ENCODE results near the gene MEGF8. TPM values are rescaled to one million over a fixed set of nuclear protein-coding genes. Genes with fewer than 3 reads are reported as not detected.

MEGF8 gene
- total and polyA plus RNA-seq, 4 donors = 6.0 to 21.7 (median 11.1) TPM

GRCh38 chr19:42326969-42327368, 1.5 kb downstream of the MEGF8 start:
- Histone ChIP-seq H3K36me3 (ENCODE audit: control insufficient read depth in 4 of 4, insufficient read depth in 4 of 4, low read length in 4 of 4) (peaks cover 0 to 1% (median 0%) of the 10 kb centered on the region in 4 donors), H3K9ac (ENCODE audit: insufficient read depth in 1 of 2, low read length in 2 of 2) (peak overlapping the region in 1 of 2 donors; percentile 63), H3K27me3 (ENCODE audit: control insufficient read depth in 3 of 3, insufficient read depth in 3 of 3, low read length in 2 of 3) (peaks cover 7 to 21% (median 18%) of the 10 kb centered on the region in 3 donors), H3K4me3 (no peak overlapping the region), H3K9me3 (ENCODE audit: control insufficient read depth in 4 of 4, insufficient read depth in 3 of 4, low read length in 3 of 4) (peaks cover 0 to 2% (median 0%) of the 10 kb centered on the region in 4 donors), H3K27ac (ENCODE audit: low read depth in 1 of 2, low read length in 1 of 2) (no peak overlapping the region), H3K4me1 (ENCODE audit: control insufficient read depth in 5 of 5, insufficient read depth in 5 of 5, low read length in 5 of 5) (peaks cover 0 to 21% (median 15%) of the 10 kb centered on the region in 5 donors)
- TF ChIP-seq, protein P1, sequence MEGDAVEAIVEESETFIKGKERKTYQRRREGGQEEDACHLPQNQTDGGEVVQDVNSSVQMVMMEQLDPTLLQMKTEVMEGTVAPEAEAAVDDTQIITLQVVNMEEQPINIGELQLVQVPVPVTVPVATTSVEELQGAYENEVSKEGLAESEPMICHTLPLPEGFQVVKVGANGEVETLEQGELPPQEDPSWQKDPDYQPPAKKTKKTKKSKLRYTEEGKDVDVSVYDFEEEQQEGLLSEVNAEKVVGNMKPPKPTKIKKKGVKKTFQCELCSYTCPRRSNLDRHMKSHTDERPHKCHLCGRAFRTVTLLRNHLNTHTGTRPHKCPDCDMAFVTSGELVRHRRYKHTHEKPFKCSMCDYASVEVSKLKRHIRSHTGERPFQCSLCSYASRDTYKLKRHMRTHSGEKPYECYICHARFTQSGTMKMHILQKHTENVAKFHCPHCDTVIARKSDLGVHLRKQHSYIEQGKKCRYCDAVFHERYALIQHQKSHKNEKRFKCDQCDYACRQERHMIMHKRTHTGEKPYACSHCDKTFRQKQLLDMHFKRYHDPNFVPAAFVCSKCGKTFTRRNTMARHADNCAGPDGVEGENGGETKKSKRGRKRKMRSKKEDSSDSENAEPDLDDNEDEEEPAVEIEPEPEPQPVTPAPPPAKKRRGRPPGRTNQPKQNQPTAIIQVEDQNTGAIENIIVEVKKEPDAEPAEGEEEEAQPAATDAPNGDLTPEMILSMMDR (IDR thresholded peaks at IDR 0.05; ENCODE audit: control extremely low read depth, extremely low read depth) = no peak
- DNase-seq (no peak), ATAC-seq (ENCODE audit: insufficient read depth, low FRiP score) (no peak)

GRCh38 chr19:42327381-42327780, 1.9 kb downstream of the MEGF8 start:
- Histone ChIP-seq H3K36me3 (ENCODE audit: control insufficient read depth in 4 of 4, insufficient read depth in 4 of 4, low read length in 4 of 4) (peaks cover 0 to 3% (median 0%) of the 10 kb centered on the region in 4 donors), H3K27me3 (ENCODE audit: control insufficient read depth in 3 of 3, insufficient read depth in 3 of 3, low read length in 2 of 3) (peaks cover 7 to 18% (median 14%) of the 10 kb centered on the region in 3 donors), H3K9ac (ENCODE audit: insufficient read depth in 1 of 2, low read length in 2 of 2) (no peak overlapping the region), H3K9me3 (ENCODE audit: control insufficient read depth in 4 of 4, insufficient read depth in 3 of 4, low read length in 3 of 4) (peaks cover 0 to 2% (median 0%) of the 10 kb centered on the region in 4 donors), H3K27ac (ENCODE audit: low read depth in 1 of 2, low read length in 1 of 2) (no peak overlapping the region), H3K4me3 (no peak overlapping the region), H3K4me1 (ENCODE audit: control insufficient read depth in 5 of 5, insufficient read depth in 5 of 5, low read length in 5 of 5) (peaks cover 0 to 21% (median 15%) of the 10 kb centered on the region in 5 donors)
- no peak for ATAC-seq (ENCODE audit: insufficient read depth, low FRiP score)
- TF ChIP-seq, protein P1 (IDR thresholded peaks at IDR 0.05; ENCODE audit: control extremely low read depth, extremely low read depth) = no peak
- WGBS, 2 donors = 91 to 94% methylated on average over 5 of the region's 5 CpGs
- DNase-seq = no peak

DNA sequence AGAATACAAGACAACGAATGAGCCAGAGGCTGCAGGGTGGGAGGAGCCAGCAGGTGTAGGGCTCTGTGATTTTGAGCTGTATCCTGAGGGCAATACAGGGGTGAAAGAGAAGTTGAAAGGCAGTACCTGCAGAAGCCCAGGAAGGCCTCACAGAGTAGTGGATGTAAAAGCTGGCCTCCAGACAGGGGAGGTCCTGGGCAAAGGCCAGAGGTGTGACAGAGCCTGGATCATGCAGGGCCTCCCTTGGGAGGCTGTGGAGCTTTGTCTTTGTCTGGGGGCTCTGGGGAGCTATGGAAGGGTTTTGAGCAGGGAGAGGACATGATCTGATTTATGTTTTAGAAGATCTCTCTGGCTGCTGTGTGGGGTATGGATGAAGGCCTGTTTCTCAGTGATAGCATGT, 2.7 kb downstream of the MEGF8 start:
- Histone ChIP-seq H3K27me3 (ENCODE audit: control insufficient read depth in 3 of 3, insufficient read depth in 3 of 3, low read length in 2 of 3) (peaks cover 5 to 11% (median 9%) of the 10 kb centered on the region in 3 donors), H3K9me3 (ENCODE audit: control insufficient read depth in 4 of 4, insufficient read depth in 3 of 4, low read length in 3 of 4) (peaks cover 0 to 2% (median 0%) of the 10 kb centered on the region in 4 donors), H3K36me3 (ENCODE audit: control insufficient read depth in 4 of 4, insufficient read depth in 4 of 4, low read length in 4 of 4) (peaks cover 0 to 3% (median 0%) of the 10 kb centered on the region in 4 donors), H3K4me3 (no peak overlapping the region), H3K4me1 (ENCODE audit: control insufficient read depth in 5 of 5, insufficient read depth in 5 of 5, low read length in 5 of 5) (peaks cover 0 to 21% (median 15%) of the 10 kb centered on the region in 5 donors), H3K9ac (ENCODE audit: insufficient read depth in 1 of 2, low read length in 2 of 2) (no peak overlapping the region), H3K27ac (ENCODE audit: low read depth in 1 of 2, low read length in 1 of 2) (no peak overlapping the region)
- WGBS, 2 donors = 75% methylated on average over 1 of the region's 1 CpG
- DNase-seq = no peak
- TF ChIP-seq, protein P1 (IDR thresholded peaks at IDR 0.05; ENCODE audit: control extremely low read depth, extremely low read depth) = no peak
- no peak for ATAC-seq (ENCODE audit: insufficient read depth, low FRiP score)

GRCh38 chr19:42328854-42329253, 3.4 kb downstream of the MEGF8 start:
- Histone ChIP-seq H3K4me1 (ENCODE audit: control insufficient read depth in 5 of 5, insufficient read depth in 5 of 5, low read length in 5 of 5) (peaks cover 0 to 21% (median 15%) of the 10 kb centered on the region in 5 donors), H3K9ac (ENCODE audit: insufficient read depth in 1 of 2, low read length in 2 of 2) (no peak overlapping the region), H3K4me3 (no peak overlapping the region), H3K36me3 (ENCODE audit: control insufficient read depth in 4 of 4, insufficient read depth in 4 of 4, low read length in 4 of 4) (peaks cover 0 to 3% (median under 1%) of the 10 kb centered on the region in 4 donors), H3K9me3 (ENCODE audit: control insufficient read depth in 4 of 4, insufficient read depth in 3 of 4, low read length in 3 of 4) (no peaks in the 10 kb centered on the region), H3K27me3 (ENCODE audit: control insufficient read depth in 3 of 3, insufficient read depth in 3 of 3, low read length in 2 of 3) (peaks cover 0 to 7% (median 5%) of the 10 kb centered on the region in 3 donors), H3K27ac (ENCODE audit: low read depth in 1 of 2, low read length in 1 of 2) (no peak overlapping the region)
- TF ChIP-seq, protein P1 (IDR thresholded peaks at IDR 0.05; ENCODE audit: control extremely low read depth, extremely low read depth) = no peak
- ATAC-seq (ENCODE audit: insufficient read depth, low FRiP score) (no peak), DNase-seq (no peak)
- 86 to 89% methylated on average over 2 of the region's 2 CpGs for WGBS, 2 donors

All from lung (tissue), 12 donors.